ENCODE data around the gene CCNL1. TPM values are rescaled to one million over a fixed set of nuclear protein-coding genes. Genes with fewer than 3 reads are reported as not detected.
A peak's percentile ranks its signal among the peaks of the same experiment; 100 is the strongest.

CCNL1 gene
- total RNA-seq, 2 donors from 2014 or later: 97.4 to 128 TPM

- H3K9me3 ChIP-seq (ENCODE audit: control insufficient read depth, low read length): peaks cover 10% of the 10 kb centered on the region
- Mint-ChIP-seq H3K36me3 (ENCODE audit: low read depth) (peaks cover 6% of the 10 kb centered on the region), H3K27me3 (ENCODE audit: insufficient read depth) (no peaks in the 10 kb centered on the region), H3K27ac (no peak overlapping the region), H3K4me3 (no peak overlapping the region), H3K4me1 (peaks cover 51% of the 10 kb centered on the region), H3K9me3 (peaks cover 10% of the 10 kb centered on the region)
- H3K27me3 ChIP-seq (ENCODE audit: control insufficient read depth, insufficient read depth, low read length, poor library complexity, severe bottlenecking): no peaks in the 10 kb centered on the region
- H3K4me3 ChIP-seq (ENCODE audit: low read length): no peak overlapping the region
- peaks cover 7% of the 10 kb centered on the region for H3K4me1 ChIP-seq (ENCODE audit: control insufficient read depth, insufficient read depth, low read length)
- WGBS, 2 experiments (ENCODE audit: insufficient coverage in 1 of 2, insufficient read length in 1 of 2): 84 to 100% methylated on average over 2 to 3 of the region's 3 CpGs
- H3K36me3 ChIP-seq (ENCODE audit: control insufficient read depth, insufficient read depth, low read length): no peaks in the 10 kb centered on the region
- no peak for TF ChIP-seq CTCF (conservative IDR thresholded peaks at IDR 0.05)
- no peak overlapping the region for H3K9ac ChIP-seq (ENCODE audit: extremely low read depth, low read length, poor library complexity, severe bottlenecking)
- no peak overlapping the region for H3K27ac ChIP-seq (ENCODE audit: low read depth, low read length)
- DNase-seq: no peak
These were observed 42.7 kb downstream of the CCNL1 start for GRCh38 chr3:157117206-157117605.

GRCh38 chr3:157116017-157116416 is 43.9 kb downstream of the CCNL1 start:
- no peak for DNase-seq
- Mint-ChIP-seq H3K4me3 (no peak overlapping the region), H3K36me3 (ENCODE audit: low read depth) (peaks cover 6% of the 10 kb centered on the region), H3K9me3 (peaks cover 10% of the 10 kb centered on the region), H3K27ac (peak overlapping the region; percentile 24), H3K27me3 (ENCODE audit: insufficient read depth) (no peaks in the 10 kb centered on the region), H3K4me1 (peaks cover 50% of the 10 kb centered on the region)
- no peaks in the 10 kb centered on the region for H3K27me3 ChIP-seq (ENCODE audit: control insufficient read depth, insufficient read depth, low read length, poor library complexity, severe bottlenecking)
- no peak overlapping the region for H3K27ac ChIP-seq (ENCODE audit: low read depth, low read length)
- H3K4me3 ChIP-seq (ENCODE audit: low read length): no peak overlapping the region
- TF ChIP-seq CTCF (conservative IDR thresholded peaks at IDR 0.05): no peak
- peaks cover 7% of the 10 kb centered on the region for H3K4me1 ChIP-seq (ENCODE audit: control insufficient read depth, insufficient read depth, low read length)
- peaks cover 10% of the 10 kb centered on the region for H3K9me3 ChIP-seq (ENCODE audit: control insufficient read depth, low read length)
- no peaks in the 10 kb centered on the region for H3K36me3 ChIP-seq (ENCODE audit: control insufficient read depth, insufficient read depth, low read length)
- WGBS, 2 experiments (ENCODE audit: insufficient coverage in 1 of 2, insufficient read length in 1 of 2): 91% methylated on average over 4 of the region's 4 CpGs
- H3K9ac ChIP-seq (ENCODE audit: extremely low read depth, low read length, poor library complexity, severe bottlenecking): no peak overlapping the region

GRCh38 chr3:157115069-157116006 is 44.6 kb downstream of the CCNL1 start:
- peaks cover 6% of the 10 kb centered on the region for H3K36me3 Mint-ChIP-seq (ENCODE audit: low read depth)
- Histone ChIP-seq H3K4me1 (ENCODE audit: control insufficient read depth, insufficient read depth, low read length) (peaks cover 7% of the 10 kb centered on the region), H3K9me3 (ENCODE audit: control insufficient read depth, low read length) (peaks cover 10% of the 10 kb centered on the region), H3K27ac (ENCODE audit: low read depth, low read length) (no peak overlapping the region), H3K4me3 (ENCODE audit: low read length) (peak overlapping the region; percentile 48), H3K9ac (ENCODE audit: extremely low read depth, low read length, poor library complexity, severe bottlenecking) (no peak overlapping the region), H3K27me3 (ENCODE audit: control insufficient read depth, insufficient read depth, low read length, poor library complexity, severe bottlenecking) (no peaks in the 10 kb centered on the region), H3K36me3 (ENCODE audit: control insufficient read depth, insufficient read depth, low read length) (no peaks in the 10 kb centered on the region)
- no peaks in the 10 kb centered on the region for H3K27me3 Mint-ChIP-seq (ENCODE audit: insufficient read depth)
- peaks cover 55% of the 10 kb centered on the region for H3K4me1 Mint-ChIP-seq
- no peak overlapping the region for H3K4me3 Mint-ChIP-seq
- H3K27ac Mint-ChIP-seq: peak overlapping the region; percentile 83
- no peak for TF ChIP-seq CTCF (conservative IDR thresholded peaks at IDR 0.05)
- DNase-seq: no peak
- WGBS, 2 experiments (ENCODE audit: insufficient coverage in 1 of 2, insufficient read length in 1 of 2): 72 to 75% methylated on average over 5 to 10 of the region's 10 CpGs
- H3K9me3 Mint-ChIP-seq: peaks cover 7% of the 10 kb centered on the region

Data from endodermal cell (in vitro differentiated cells).